HG02970 (cell line): Measurements from ENCODE around the gene TRIP4.

Experiments
- ATAC-seq: cut with Tn5 transposase; IDR thresholded peaks from one replicate; pipeline ENCODE4 v1.9.1; 2021; ENCODE audit warnings: mild to moderate bottlenecking, moderate library complexity, moderate number of reproducible peaks; ENCODE audit not compliant: unreplicated experiment, low FRiP score

TRIP4 gene

DNA sequence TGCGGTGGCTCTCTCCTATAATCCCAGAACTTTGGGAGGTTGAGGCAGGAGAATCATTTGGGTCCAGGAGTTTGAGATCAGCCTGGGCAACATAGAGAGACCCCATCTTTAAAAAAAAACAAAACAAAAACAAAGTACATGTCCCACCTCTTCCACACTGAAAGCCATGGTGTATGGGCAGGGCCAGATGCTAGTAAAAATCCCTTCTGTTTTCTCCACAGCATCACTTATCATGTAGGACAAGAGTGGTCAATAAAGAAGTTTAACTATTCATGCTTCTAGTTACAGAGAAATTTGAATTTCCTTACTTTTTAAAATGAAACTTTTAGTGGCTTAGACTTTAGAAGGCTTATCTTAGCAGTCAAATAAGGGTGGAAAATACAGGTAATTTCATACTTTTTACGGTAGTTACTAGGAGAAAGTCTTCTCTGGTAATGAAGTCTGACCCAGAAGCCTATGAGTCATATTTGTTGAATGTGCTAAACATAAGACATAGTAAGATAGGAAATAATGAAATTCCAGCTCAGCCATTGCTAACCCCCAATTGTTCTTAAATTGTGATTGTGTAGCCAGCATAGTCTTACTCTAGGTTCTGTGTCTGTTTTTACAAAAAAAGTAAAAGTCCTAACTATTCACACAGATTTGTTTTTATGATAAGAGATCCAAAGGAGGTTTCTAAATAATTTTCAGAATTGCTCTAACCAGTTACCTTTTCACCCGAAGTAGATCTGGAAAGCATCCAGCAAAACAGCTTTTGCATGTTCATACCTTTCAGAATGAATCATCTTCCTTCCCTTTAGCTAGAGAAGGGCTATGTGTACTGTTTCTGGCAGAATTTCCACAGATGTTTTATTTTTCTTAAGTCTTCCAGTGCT, 56.3 kb downstream of the TRIP4 start:
- ATAC-seq: peak; percentile 56

DNA sequence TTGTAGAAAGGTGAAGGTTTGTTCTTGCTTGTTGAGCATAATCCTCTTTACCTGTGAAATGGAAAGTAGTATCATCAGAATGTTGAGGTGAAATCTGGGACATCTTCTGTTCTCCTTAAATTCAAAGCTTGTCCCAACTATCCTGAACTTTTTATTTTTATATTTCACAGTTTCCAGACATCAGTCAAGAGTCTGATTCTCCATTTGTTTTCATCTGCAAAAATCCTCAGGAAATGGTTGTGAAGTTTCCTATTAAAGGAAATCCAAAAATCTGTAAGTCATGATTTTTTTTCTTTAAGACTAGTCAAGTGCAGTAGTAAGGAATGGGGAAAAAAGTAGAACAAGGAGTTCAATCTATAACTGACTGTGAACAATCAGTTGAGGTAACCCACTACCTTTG, 57.2 kb downstream of the TRIP4 start:
- no peak for ATAC-seq

DNA sequence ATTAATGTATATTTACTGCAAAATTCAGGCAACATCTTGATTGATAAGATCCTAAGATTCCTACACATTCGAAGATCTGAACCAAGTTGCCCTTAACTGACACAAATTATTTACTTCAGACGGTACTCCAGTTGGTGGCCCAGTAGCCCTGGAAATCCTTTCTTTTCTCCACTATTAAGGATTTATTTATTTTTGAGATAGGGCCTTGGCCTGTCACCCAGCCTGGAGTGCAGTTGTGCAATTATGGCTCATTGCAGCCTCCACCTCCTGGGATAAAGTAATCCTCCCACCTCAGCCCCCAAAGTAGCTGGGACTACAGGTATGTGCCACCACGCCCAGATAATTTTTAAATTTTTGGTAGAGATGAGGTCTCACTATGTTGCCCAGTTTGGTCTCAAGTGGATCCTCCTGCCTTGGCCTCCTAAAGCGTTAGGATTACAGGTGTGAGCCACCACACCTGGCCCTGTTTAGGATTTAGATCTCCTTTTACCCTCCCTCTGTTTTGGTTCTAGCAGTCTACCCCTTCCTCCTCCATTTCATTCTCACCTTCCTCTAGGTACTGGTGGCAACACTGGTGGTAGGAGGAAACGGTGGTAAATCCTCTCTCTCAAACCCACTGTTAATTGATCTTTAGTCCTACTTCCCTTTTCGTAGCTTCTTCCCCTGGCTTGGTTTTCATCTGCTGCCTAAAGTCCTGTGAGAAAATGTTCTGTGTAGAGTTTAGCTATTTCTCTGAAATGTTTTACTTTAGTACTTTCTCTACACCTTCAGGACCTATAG, 60.1 kb downstream of the TRIP4 start:
- ATAC-seq: no peak

DNA sequence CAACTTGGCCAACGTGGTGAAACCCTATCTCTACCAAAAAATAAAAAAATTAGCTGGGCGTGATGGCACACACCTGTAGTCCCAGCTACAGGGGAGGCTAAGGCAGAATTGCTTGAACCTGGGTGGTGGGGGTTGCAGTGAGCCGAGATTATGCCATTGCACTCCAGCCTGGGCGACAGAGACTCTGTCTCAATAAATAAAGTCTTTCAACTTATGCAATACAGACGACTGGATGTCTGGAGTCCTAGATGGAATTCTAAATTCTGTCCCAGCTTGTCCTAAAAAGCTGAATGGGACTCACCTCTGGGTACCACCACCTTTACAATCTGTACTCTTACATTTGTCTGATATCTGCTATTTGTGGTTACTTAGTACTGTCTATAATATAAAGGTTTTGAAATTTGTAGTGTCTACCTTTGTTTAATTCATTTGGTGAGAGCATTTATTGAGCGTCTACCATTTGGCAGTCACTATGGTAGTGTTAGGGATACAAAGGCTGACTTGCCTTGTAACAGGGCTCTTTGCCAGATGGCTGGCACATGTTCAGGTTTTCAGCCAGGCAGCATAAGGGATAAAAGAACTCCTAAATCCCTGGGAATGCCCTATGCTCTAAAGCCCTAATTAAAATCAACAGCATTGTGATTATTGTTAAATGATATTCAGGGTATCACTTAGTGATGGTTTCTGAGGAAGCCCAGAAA, 65.5 kb downstream of the TRIP4 start:
- no peak for ATAC-seq

DNA sequence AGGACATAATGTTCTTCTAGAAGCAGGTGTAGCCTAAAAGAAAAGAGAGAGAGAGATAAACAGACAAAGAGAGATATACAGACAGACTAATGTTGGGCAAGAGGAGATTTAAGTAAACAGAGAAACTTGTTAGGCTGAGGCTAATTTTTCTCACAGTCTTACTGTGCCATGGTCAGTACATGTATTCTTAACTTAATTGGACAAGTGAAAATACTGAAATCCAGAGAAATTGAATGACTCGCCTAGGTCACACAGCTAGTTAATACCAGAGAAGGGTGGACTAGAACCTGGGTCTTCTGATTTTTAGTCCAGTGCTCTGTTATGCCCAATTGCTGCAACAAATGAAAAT, 66.0 kb downstream of the TRIP4 start:
- no peak for ATAC-seq

DNA sequence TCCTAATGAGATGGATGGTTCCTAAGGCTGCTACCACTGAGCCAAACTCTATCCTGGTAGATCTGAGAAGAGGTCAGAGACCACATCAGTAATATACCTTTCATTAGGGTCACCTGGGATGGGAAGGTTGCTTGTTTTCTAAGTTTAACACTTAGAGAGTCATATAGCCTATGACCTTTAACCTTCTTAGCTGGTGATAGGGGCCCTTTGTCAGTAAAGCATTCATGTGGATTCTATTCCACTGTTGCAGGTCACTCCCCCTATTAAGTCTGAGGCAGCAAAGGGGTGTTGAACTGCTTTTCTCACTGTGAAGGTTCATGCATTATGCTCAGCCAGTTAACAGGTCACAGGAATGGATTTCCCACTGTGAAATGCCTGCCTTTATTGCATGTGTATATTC, 66.6 kb downstream of the TRIP4 start:
- no peak for ATAC-seq

DNA sequence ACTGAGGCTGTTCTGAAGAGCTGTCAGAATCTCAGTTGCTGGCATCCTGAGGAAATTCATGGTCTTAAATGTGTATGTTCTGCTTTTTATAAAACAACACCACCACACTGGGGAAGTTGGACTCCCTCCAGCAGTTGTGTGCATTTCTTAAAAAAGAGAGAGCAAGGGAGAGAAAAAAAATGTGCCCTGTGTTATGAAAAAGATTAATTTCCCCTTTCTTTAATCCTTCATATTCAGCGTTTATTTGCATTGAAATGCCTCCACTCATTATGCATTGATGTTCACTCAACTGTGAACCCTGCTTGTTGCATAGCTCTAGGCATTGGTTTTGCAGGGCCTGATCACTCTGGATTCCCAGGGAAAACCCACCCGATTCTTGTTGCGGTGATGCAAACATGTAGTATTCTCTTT, 68.3 kb downstream of the TRIP4 start:
- ATAC-seq: no peak

DNA sequence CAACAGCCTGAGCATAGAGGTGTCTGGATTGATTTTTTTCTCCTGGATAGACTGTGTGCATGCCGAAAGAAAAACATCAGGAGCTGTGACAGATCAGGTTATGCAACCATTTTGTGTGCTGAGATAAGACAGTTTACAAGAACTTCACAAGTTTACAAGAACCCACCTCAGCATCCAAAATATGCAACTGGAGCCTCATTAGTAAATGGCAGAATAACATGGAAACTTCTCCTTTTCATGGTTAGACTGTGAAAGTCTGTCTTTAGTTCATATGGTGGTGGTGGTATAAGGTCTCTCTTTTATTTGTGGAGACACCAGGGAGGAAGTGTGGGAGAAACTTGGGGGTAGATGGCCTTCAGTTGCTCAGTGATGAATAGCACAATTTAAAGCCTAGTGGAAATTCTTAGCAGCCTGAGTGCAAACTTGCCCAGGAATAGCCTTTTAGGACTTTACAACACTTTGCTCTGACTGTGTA, 69.0 kb downstream of the TRIP4 start:
- no peak for ATAC-seq

DNA sequence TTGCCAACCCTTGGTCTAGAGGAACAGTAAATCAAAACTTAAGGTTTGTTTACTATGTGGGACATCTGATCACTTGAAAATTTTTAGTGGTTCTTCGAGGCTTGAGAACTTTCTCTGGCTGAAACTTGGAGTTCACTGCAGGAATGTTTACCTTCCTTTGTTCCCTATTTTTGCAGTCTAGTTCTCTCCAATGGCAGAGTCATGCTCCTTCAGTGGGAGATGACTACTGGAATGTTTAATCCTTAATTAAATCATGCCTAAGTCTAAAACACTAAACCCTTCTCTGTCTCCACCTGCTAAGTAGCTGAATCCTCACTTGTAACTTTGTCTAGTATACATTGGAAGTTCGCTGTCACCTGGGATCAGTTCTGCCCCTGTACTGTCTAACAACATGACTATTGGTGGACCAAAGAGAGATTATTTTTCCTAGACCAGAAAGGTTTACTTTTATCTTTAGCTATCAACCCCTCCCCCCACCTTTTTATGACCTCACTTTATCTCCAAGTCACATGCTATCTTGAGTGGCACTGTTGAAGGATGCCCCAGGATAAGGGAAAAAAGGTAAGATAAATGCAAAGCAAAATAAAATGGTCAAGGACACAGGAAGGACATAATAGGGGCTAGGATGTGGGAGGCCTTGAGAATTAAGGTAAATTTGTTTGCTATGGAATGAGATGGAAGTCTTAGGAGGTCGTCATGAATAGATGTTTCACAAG, 71.6 kb downstream of the TRIP4 start:
- no peak for ATAC-seq

DNA sequence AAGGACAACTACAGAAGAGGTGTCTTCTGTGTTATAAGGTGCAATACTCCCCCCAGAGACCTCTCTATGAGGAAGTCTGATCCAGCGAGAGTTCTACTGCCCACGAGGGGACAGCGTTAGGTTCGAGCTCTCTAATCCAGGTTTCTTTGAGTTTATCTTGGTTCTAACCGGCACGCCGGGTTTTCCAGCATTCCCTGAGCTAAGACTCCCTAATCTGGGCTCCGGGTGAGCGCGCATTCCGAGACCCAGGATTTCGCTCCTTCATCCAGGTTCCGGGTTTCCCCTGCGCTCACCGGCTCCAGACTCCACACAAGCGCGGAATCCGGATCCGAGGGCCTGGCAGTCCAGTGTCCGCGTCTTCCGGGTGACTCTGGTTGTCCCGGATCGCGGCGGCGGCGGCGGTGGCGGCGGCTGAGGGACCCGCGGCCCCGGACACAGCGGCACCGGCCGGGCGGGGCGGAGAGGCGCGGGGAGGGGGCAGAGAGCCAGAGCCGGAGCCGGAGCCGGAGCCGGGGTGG, 72.6 kb downstream of the TRIP4 start, which contains the start of gene ZNF609:
ZNF609 (plus strand) TSS at position 373 of the 518 bp plus-strand sequence. CDS start 38,842 bp downstream, outside the sequence.
- peak; percentile 71 for ATAC-seq

DNA sequence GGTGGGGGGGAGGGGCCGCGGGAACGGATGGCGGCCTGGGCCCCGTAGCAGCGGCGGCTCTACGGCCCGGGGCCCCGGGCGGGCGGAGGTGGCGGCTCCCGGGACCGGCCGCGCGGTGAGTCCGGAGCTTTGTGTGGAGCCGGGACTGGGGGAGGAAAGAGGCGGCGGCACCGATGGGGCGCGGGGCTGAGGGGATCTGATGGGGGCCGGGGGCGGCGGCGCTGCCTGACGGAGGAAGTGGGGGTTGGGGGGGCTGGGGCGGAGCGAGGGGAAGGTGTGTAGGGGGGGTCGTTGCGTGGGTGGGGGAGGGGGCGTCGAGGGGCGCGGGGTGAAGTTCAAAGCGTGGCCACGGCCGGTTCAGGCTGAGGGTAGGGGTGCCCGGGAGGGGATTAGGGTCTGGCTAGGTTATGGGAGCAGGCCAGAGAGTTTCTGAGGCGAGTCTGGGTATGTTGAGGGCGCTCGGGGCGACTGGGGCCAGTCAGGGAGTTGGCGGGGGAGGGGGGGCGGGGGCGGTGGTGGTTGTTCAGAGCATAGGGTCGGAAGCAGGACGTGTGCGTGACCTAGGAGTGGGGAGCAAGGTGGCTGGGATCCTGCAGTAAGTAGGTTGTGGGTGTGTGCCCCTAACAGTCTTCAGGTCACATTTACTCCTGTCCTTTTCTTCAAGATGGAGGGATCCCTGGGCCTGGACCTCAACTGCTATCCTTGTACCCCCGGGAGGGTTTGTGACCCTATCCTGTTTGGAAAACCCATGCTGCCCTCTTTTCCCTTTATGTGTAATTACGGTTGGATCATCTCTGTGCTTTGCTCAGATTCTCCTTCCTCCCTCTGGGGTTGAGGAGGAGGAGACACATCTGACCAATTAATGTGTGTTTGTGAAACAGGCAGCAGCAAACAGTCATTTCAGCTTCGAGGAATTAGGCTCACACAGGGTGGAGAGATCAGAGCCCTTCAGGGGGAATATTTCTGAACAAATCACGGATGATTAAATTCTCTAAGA, 73.4 kb downstream of the TRIP4 start:
- no peak for ATAC-seq

DNA sequence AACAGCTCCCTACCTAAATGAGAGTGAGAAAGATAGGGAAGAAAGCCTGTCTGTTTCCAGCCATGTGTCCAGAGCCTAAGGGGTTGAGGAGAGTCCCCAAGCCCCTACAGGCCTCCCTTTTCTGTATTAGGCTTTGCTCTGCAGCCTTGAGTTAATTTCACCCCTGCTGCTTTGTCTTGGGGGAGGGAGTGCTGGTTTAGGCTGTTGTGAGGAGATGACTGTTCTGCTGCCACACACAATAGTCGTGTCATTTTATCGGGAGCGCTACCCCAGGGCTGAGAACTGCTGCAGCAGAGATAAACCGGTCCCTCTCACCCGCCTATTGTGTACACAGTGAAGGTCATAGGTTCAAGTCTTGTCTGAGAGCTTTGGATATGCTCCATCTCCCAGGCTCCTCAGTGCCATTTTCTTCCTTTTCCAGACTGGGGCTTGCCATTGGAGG, 74.1 kb downstream of the TRIP4 start:
- ATAC-seq: no peak

DNA sequence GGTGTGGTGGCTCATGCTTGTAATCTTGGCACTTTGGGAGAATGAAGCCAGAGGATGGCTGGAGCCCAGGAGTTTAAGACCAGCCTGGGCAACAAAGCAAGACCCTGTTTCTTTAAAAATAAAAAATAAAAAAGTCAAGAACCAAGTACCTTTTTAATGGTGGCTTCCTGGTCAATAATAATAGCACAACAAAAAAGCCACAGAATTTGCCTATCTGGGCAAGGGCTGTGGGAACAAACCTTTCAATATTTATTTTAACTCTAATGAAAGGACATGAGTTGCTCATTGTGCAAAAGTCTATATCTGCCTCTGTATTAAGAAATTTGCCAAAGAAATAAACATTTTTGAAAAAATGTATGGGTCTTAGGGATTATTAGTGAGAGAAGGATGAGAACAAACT, 74.9 kb downstream of the TRIP4 start:
- ATAC-seq: no peak

DNA sequence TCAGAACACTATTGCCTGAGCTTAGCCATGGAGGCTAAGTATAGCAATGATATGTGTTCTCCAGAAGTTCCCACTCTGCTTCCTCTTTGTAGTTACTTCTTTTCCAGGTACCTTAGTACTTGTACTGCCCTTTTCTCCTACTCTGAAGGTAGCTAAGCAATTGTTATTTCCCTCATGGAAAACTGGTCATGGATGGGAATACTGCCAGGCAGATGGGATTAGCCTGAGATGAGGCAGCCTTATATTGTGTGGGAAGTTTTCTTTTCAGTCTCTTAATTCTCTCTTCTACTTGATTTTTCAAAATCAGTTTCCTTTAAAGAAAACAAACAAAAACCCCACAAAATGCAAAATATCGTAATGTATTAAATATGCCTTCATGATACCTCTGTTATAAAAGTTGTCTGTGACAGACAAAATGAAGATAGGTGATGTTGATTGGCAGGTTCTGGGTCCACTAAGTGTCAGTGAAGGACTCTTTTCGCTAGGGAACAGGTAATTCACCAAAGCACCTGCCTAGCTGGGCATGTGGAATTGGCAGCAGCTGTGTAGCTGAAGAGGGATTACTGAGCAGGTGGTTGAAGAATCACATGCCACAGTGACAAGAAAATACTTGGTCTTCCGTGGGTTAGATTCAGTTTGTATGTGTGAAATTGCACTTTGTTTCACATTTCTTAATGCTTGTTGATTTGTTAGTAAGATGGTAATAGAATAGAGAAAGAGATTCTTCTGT, 76.8 kb downstream of the TRIP4 start:
- ATAC-seq: no peak

DNA sequence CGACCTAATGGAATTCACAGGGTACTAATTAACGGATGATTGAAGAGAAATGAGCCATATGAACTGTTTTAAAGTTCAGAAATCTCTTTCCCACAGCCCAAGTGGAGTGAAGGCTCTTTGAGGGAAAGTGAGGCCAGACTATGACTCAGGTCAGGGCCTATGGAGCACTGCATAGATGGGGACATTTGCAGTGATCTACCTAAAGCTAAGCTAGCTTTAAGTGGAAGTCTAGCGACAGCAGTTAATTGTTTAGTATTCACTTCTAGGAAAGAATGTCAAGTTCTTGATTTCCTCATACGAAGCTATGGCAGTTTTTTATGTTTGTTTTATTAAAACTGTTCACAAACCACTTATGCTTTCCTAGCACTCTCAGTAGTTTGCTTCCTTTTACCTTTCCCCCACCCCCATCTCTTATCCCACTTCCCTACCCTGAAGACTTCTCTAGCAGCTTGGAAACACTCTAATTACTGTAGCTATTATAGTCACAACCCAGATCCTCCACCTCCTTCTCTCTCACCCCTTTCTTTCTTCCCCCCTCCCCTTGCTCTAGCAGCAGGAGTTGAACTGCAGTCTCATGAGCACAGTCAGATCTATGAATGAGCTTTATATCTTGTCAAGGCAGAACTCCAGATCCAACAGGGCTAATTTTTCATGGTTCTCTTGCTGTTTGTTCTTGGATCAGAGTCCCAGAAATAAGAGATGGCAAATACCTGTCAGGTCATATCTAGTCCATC, 78.9 kb downstream of the TRIP4 start:
- ATAC-seq: no peak

DNA sequence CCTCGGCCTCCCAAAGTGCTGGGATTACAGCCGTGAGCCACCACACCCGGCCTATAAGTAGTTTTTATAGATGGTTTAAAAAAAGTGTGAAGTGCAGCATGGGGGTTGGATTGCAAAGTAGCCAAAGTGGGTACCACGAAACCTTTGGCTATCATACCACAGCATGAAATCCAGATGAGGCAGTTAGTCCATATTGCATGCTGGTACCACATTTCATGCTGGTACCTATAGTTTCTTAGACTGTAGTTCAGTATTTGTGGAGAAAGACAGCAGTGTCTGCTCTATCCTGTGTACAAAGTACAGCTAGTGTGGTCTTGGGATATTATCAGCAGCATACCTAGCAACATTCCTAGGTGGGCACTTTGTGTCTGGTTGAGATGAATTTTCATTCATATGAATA, 84.5 kb downstream of the TRIP4 start:
- ATAC-seq: no peak

DNA sequence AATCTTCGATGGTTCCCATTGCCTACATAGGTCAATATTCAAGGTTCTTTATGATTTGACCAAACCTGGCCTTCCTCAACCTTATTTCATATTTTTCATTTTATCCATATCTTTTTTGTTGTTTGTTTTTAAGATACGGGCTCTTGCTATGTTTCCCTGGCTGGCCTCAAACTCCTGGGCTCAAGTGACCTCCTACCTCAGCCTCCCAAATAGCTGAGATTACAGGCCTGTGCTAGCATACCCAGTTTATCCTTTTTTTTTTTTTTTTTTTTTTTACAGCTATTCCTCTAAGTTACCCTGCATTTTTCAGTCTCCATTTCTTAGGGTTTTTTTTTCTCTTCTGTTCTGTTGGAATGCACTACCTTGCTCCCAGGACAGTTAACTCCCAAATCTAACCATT, 87.2 kb downstream of the TRIP4 start:
- no peak for ATAC-seq

DNA sequence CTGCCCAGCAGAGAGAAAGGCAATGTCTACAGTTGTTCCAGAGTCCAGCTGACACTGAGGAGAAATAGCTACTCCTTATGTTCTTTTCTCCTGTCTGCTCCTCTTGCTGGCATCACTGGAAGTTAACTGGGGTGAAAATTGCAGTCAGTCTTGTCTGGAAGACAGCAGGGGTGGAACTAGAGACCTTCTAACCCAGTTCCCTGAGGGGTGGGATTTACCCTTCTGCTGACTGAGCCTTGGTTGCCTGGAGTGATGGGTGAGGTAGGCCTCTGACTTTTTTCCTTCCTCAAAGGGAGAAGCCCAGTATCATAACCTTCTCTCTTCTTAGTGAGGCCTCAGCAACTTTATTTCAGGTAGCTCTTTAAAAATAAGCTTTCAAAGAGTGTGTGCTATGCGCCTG, 88.9 kb downstream of the TRIP4 start:
- no peak for ATAC-seq
